T-helper 2 cell treated with Interferon-gamma antibody and Interleukin-4, amounts not matched to agents 5 μg/mL and 100 μg/mL, for 36 hours (primary cell): Measurements from ENCODE around the gene CEP104.

Experiments used
- DNase-seq: peaks from one replicate; pipeline ENCODE4 v3.0.0; 2021; ENCODE audit warnings: low spot score
- H3K27ac Mint-ChIP-seq: one replicate; pipeline ENCODE4 v1.8.0; 2021; ENCODE audit warnings: mild to moderate bottlenecking, mixed read lengths
- H3K27me3 Mint-ChIP-seq: one replicate; pipeline ENCODE4 v1.8.0; 2021; ENCODE audit warnings: low read depth, mixed read lengths
- H3K36me3 Mint-ChIP-seq: one replicate; pipeline ENCODE4 v1.8.0; 2021; ENCODE audit warnings: low read depth, mixed read lengths
- H3K4me1 Mint-ChIP-seq: one replicate; pipeline ENCODE4 v1.8.0; 2021; ENCODE audit warnings: low read depth, mixed read lengths
- H3K4me3 Mint-ChIP-seq: one replicate; pipeline ENCODE4 v1.8.0; 2022; ENCODE audit warnings: mild to moderate bottlenecking, moderate library complexity, mixed read lengths
- H3K9me3 Mint-ChIP-seq: one replicate; pipeline ENCODE4 v1.8.0; 2021; ENCODE audit warnings: mixed read lengths

The CEP104 gene

GRCh38 chr1:3856923-3857790, at the start of gene CEP104, which contains the start of gene DFFB:
CEP104 (minus strand) TSS chr1:3857211; CDS start chr1:3852407, 4,804 bp downstream.
DFFB (plus strand) TSS chr1:3857476; CDS start chr1:3857604, 128 bp downstream.
- no peaks in the 10 kb centered on the region for H3K27me3 Mint-ChIP-seq
- H3K9me3 Mint-ChIP-seq, result no peaks in the 10 kb centered on the region
- H3K36me3 Mint-ChIP-seq, result peaks cover 2% of the 10 kb centered on the region
- peak; percentile 96 for DNase-seq
- H3K4me1 Mint-ChIP-seq, result peaks cover 16% of the 10 kb centered on the region
- peak within 1 kb of the TSS; percentile 97 for H3K4me3 Mint-ChIP-seq
- peak within 1 kb of the TSS; percentile 89 for H3K27ac Mint-ChIP-seq

DNA sequence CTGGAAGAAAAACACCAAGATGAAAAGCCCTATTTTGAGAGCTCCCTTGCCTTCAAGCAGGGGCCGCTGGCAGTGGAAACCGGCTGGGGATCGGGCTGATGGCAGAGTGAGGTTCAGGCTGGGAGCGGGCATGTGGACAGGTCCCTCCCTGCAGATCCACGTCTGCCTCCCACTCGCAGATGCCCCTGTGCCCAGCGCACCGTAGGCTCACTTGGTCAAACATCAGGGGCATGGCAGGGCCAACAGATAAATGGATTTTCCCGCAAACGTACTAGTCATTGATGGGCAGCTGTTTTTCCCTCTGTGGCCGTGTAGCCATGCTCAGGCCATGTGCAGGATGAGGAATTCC, 49.6 kb upstream of the CEP104 start:
- no peak for DNase-seq
- Mint-ChIP-seq H3K36me3 (no peaks in the 10 kb centered on the region), H3K9me3 (no peaks in the 10 kb centered on the region), H3K4me3 (no peak overlapping the region), H3K27me3 (no peaks in the 10 kb centered on the region), H3K4me1 (peaks cover 22% of the 10 kb centered on the region), H3K27ac (no peak overlapping the region)

GRCh38 chr1:3905953-3906671, 49.1 kb upstream of the CEP104 start:
- H3K27ac Mint-ChIP-seq, result no peak overlapping the region
- H3K27me3 Mint-ChIP-seq, result no peaks in the 10 kb centered on the region
- no peak overlapping the region for H3K4me3 Mint-ChIP-seq

GRCh38 chr1:3905266-3905952, 48.4 kb upstream of the CEP104 start:
- no peaks in the 10 kb centered on the region for H3K9me3 Mint-ChIP-seq
- H3K36me3 Mint-ChIP-seq, result no peaks in the 10 kb centered on the region
- no peak for DNase-seq
- no peak overlapping the region for H3K27ac Mint-ChIP-seq
- no peak overlapping the region for H3K4me3 Mint-ChIP-seq
- no peaks in the 10 kb centered on the region for H3K27me3 Mint-ChIP-seq
- H3K4me1 Mint-ChIP-seq, result peaks cover 22% of the 10 kb centered on the region

More at GRCh38 chr1:3905953-3906671, 49.1 kb upstream of the CEP104 start:
- Mint-ChIP-seq H3K9me3 (no peaks in the 10 kb centered on the region), H3K36me3 (no peaks in the 10 kb centered on the region), H3K4me1 (peaks cover 22% of the 10 kb centered on the region)
- no peak for DNase-seq

DNA sequence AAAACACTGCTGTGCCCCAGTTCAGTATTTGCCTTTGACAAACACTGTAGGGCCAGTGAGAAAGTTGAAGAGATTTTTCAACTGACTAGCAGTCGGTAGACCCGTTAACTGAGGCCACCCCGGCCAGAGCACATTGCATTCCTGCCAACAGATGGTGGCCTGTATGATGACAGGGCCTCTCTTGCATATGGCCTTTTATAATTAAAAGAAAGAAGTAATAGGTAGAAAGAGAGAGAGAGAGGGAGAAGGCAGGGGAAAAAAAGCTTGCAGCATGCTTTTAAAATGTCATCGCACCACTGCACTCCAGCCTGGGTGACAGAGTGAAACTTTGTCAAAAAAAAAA, 47.8 kb upstream of the CEP104 start:
- Mint-ChIP-seq H3K9me3 (no peaks in the 10 kb centered on the region), H3K4me1 (peaks cover 22% of the 10 kb centered on the region), H3K36me3 (no peaks in the 10 kb centered on the region), H3K4me3 (no peak overlapping the region), H3K27me3 (no peaks in the 10 kb centered on the region), H3K27ac (no peak overlapping the region)
- DNase-seq, result no peak

GRCh38 chr1:3904006-3904842, 47.2 kb upstream of the CEP104 start:
- DNase-seq, result no peak
- Mint-ChIP-seq H3K36me3 (no peaks in the 10 kb centered on the region), H3K4me1 (peaks cover 22% of the 10 kb centered on the region), H3K4me3 (peak overlapping the region; percentile 57), H3K27ac (peak overlapping the region; percentile 84), H3K27me3 (no peaks in the 10 kb centered on the region), H3K9me3 (no peaks in the 10 kb centered on the region)

DNA sequence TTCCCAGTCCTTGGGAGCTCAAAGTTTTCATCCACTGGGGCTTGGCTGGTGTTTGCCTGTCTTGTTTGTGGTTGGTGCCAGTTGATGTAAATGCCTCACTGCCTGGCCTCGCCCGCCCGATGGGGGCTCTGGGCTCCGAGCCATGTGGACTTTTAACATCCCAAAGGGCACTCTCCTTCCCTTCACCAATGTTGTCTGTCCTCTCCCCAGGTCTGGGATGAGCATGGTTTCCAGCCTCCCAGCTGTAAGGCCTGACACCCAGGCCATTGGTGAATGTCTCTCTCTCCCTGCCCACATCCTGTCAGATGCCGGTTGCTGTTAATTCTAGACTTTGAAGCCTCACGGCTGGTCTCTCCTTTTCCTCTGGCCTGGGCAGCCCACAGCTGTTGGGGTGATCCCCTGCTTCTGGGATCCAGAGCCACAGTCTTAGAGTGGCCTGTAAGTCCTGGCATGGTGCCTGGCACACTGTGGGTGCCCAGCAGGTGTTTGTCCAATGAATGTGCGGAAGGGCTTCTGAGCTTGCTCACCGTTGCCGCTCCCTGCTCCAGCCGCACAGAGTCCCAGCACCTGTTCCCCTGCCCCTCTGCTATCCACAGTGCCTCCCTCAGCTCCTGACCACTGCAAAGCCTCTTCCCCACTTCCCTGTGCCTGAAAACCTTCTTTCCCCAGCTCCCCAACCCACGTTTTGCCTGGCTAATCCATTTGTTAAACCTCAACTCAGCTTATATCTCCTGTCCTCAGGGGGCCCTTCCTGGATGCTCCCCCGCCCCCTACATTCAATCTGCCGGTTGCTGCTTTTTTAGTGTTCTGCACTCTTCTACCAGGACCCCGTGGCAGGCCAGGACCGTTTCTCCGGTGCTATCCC, 46.4 kb upstream of the CEP104 start:
- H3K4me3 Mint-ChIP-seq, result peak overlapping the region; percentile 57
- H3K4me1 Mint-ChIP-seq, result peaks cover 29% of the 10 kb centered on the region
- H3K27ac Mint-ChIP-seq, result peak overlapping the region; percentile 84
- H3K36me3 Mint-ChIP-seq, result peaks cover 6% of the 10 kb centered on the region
- peak; percentile 15 for DNase-seq
- H3K27me3 Mint-ChIP-seq, result no peaks in the 10 kb centered on the region
- peaks cover 6% of the 10 kb centered on the region for H3K9me3 Mint-ChIP-seq

GRCh38 chr1:3902571-3903091, 45.6 kb upstream of the CEP104 start:
- DNase-seq, result no peak
- Mint-ChIP-seq H3K4me3 (peak overlapping the region; percentile 92), H3K27ac (peak overlapping the region; percentile 84), H3K9me3 (peaks cover 13% of the 10 kb centered on the region), H3K4me1 (peaks cover 32% of the 10 kb centered on the region), H3K36me3 (peaks cover 13% of the 10 kb centered on the region), H3K27me3 (no peaks in the 10 kb centered on the region)

DNA sequence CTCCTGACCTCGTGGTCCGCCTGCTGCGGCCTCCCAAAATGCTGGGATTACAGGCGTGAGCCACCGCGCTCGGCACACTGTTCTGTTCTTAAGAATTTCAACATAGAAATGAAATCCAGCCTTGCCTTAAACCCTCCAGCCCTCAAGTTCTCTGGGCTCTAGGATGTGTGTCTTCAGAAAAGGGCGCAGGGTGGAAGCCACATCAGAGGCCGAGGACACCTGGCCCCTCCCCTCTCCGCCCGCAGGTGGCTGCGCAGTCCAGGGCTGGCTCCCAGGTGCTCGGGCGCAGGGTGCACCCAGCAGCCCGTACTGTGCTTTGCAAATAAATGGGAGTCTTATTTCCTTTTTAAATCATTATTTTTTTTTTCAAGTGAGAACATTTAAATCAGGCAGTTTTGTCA, 45.1 kb upstream of the CEP104 start:
- Mint-ChIP-seq H3K36me3 (peaks cover 17% of the 10 kb centered on the region), H3K4me1 (peaks cover 33% of the 10 kb centered on the region), H3K27ac (peak overlapping the region; percentile 84), H3K27me3 (no peaks in the 10 kb centered on the region), H3K4me3 (peak overlapping the region; percentile 92), H3K9me3 (peaks cover 17% of the 10 kb centered on the region)
- no peak for DNase-seq

GRCh38 chr1:3900969-3901529, 44.0 kb upstream of the CEP104 start:
- Mint-ChIP-seq H3K9me3 (peaks cover 20% of the 10 kb centered on the region), H3K4me1 (peaks cover 34% of the 10 kb centered on the region), H3K27ac (peak overlapping the region; percentile 97), H3K4me3 (peak overlapping the region; percentile 92), H3K36me3 (peaks cover 25% of the 10 kb centered on the region), H3K27me3 (no peaks in the 10 kb centered on the region)
- peak; percentile 95 for DNase-seq

DNA sequence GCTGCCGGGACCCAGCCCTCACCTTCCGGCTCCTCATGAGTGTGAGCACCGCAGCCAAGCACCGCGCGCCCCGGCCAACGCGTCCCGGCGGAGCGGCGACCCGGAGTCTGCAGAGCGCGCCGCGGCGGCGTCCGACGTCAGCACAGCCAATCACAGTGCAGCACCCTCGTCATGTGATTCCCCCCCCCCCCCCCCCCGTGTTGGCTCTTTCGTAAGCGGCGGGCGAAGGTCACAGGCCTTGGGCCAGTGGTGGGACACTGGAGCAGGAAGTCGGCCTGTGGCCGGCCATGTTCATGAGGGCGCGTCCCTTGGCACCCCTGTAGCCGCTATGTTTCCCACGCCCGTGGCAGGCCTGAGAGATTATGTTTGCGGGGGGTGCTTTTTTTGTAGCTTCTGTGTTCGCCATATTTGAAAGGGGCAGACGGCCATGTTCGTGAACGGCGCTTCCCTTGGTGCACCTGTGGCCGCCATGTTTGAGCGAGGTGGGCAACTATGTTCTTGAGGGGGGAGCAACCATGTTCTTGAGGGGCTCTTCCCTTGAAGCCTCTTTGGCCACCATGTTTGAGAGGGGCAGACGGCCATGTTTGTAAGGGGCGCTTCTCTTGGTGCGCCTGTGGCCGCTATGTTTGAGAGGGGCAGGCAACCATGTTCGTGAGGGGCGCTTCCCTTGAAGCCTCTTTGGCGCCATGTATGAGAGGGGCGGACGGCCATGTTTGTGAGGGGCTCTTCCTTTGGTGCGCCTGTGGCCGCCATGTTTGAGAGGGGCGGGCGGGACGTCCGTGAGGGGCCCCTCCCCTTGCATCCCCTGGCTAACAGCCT, 43.3 kb upstream of the CEP104 start, which contains the start of gene C1orf174:
C1orf174 (minus strand) TSS at position 123 of the 819 bp plus-strand sequence; CDS start at position 37, 86 bp downstream.
- H3K4me3 Mint-ChIP-seq, result peak within 1 kb of the TSS; percentile 92
- peaks cover 34% of the 10 kb centered on the region for H3K4me1 Mint-ChIP-seq
- H3K27ac Mint-ChIP-seq, result peak within 1 kb of the TSS; percentile 97
- H3K27me3 Mint-ChIP-seq, result no peaks in the 10 kb centered on the region
- H3K36me3 Mint-ChIP-seq, result peaks cover 25% of the 10 kb centered on the region
- peak; percentile 88 for DNase-seq
- H3K9me3 Mint-ChIP-seq, result peaks cover 20% of the 10 kb centered on the region
